HCT116 (cell line): ENCODE data around the gene HLA-B. TPM values are rescaled to one million over a fixed set of nuclear protein-coding genes. Genes with fewer than 3 reads are reported as not detected.

Experiments
- ATAC-seq: fragments of 200-7000 bp; cut with Tn5 transposase; 2 replicates; pipeline ENCODE4 v1.9.1; 2020; ENCODE audit warnings: mild to moderate bottlenecking, moderate library complexity
- BruUV-seq: library from RNA; stranded (reverse); fragments of 400-500 nt; replicated peaks from 2 replicates; lab custom pipeline; 2021; lab: Mats Ljungman, UMichigan
- CTCF ChIA-PET: fragments of 300-600 bp; sonication (Branson Sonifier 250); formaldehyde crosslinking; loops from one replicate; lab custom pipeline; 2021; ENCODE audit warnings: antibody characterized with exemption; lab: Charles Lee
- POLR2A ChIA-PET: fragments of 300-600, 350-600 bp; sonication (Branson Sonifier 250); formaldehyde crosslinking; loops from one replicate; lab custom pipeline; 2021; ENCODE audit warnings: antibody characterized with exemption; lab: Charles Lee
- RAD21 ChIA-PET, 2 experiments: fragments of 300-600 bp; sonication (Branson Sonifier 250); formaldehyde crosslinking; loops; one replicate each; lab custom pipeline; 2023; ENCODE audit warnings: low total read pairs in 2 of 2; ENCODE audit not compliant: uncharacterized antibody in 2 of 2, unreplicated experiment in 2 of 2, low non-redundant PET in 1 of 2; lab: Charles Lee
- DNase-seq: peaks from one replicate; pipeline ENCODE4 v3.0.0-alpha.2; 2010; ENCODE audit warnings: low read depth, low spot score
- H2AFZ ChIP-seq: fragments of 200-600 bp; shearing (Covaris generic), sonication (generic); 2 replicates; pipeline ENCODE4 v1.6.1; 2017; ENCODE audit warnings: low read depth, mixed run types, mixed read lengths, antibody characterized with exemption, low read length; ENCODE audit not compliant: poor library complexity, severe bottlenecking
- H3K27ac ChIP-seq: 2 replicates; pipeline ENCODE4 v1.5.1; 2012; ENCODE audit warnings: low read depth, low read length
- H3K27me3 ChIP-seq: fragments of 200-600 bp; sonication (generic); 2 replicates; pipeline ENCODE4 v1.6.1; 2016; ENCODE audit warnings: mixed run types, low read length, mixed read lengths; ENCODE audit not compliant: insufficient read depth
- H3K36me3 ChIP-seq, 2 experiments: fragments of 200-500 bp in 1 of 2; fragments of 200-600 bp in 1 of 2; sonication (Bioruptor generic) in 1 of 2; sonication (generic) in 1 of 2; 2 replicates each; pipeline versions ENCODE4 v1.5.1 to v1.6.1; 2014 to 2016; ENCODE audit warnings: low read length in 2 of 2, inconsistent platforms in 1 of 2, mixed read lengths in 1 of 2, mixed run types in 1 of 2; ENCODE audit not compliant: insufficient read depth in 2 of 2, control insufficient read depth in 1 of 2
- H3K4me1 ChIP-seq, 2 experiments: fragments of 200-600 bp in 1 of 2; sonication (generic) in 1 of 2; 2 replicates each; pipeline versions ENCODE4 v1.5.1 to v1.6.1; 2012 to 2017; ENCODE audit warnings: low read length in 2 of 2, inconsistent platforms in 1 of 2, mild to moderate bottlenecking in 1 of 2, mixed read lengths in 1 of 2, mixed run types in 1 of 2, moderate library complexity in 1 of 2; ENCODE audit not compliant: insufficient read depth in 2 of 2, control insufficient read depth in 1 of 2
- H3K4me2 ChIP-seq: fragments of 200-600 bp; sonication (generic); 2 replicates; pipeline ENCODE4 v1.6.1; 2017; ENCODE audit warnings: mixed run types, low read length, mixed read lengths
- H3K4me3 ChIP-seq, 2 experiments: fragments of 200-600 bp in 1 of 2; sonication (generic) in 1 of 2; replicated peaks in 1 of 2; 2 replicates each; pipeline ENCODE4 v1.5.1; 2011 to 2016; ENCODE audit warnings: low read length in 2 of 2, control low read depth in 1 of 2, low read depth in 1 of 2, mild to moderate bottlenecking in 1 of 2, mixed read lengths in 1 of 2, mixed run types in 1 of 2
- H3K79me2 ChIP-seq: fragments of 200-600 bp; sonication (generic); 2 replicates; pipeline ENCODE4 v1.6.1; 2017; ENCODE audit warnings: mild to moderate bottlenecking, mixed run types, low read length, moderate library complexity, mixed read lengths; ENCODE audit not compliant: insufficient read depth
- H3K9ac ChIP-seq: fragments of 200-600 bp; sonication (generic); 2 replicates; pipeline ENCODE4 v1.6.1; 2016; ENCODE audit warnings: low read length, mixed read lengths
- H3K9me2 ChIP-seq: fragments of 200-600 bp; sonication (generic), shearing (Covaris generic); 2 replicates; pipeline ENCODE4 v1.6.1; 2017; ENCODE audit warnings: mixed run types, mild to moderate bottlenecking, moderate library complexity; ENCODE audit not compliant: insufficient read depth
- H3K9me3 ChIP-seq, 2 experiments: fragments of 200-500 bp in 1 of 2; fragments of 200-600 bp in 1 of 2; sonication (Bioruptor generic) in 1 of 2; sonication (generic) in 1 of 2; 2 replicates each; pipeline ENCODE4 v1.6.1; 2014 to 2017; ENCODE audit warnings: low read length in 2 of 2, mixed read lengths in 2 of 2, inconsistent platforms in 1 of 2, low read depth in 1 of 2, mild to moderate bottlenecking in 1 of 2, mixed run types in 1 of 2, moderate library complexity in 1 of 2; ENCODE audit not compliant: control insufficient read depth in 1 of 2, insufficient read depth in 1 of 2
- H4K20me1 ChIP-seq: fragments of 200-600 bp; sonication (generic), shearing (Covaris generic); 2 replicates; pipeline ENCODE4 v1.6.1; 2017; ENCODE audit warnings: mixed run types, mild to moderate bottlenecking, moderate library complexity; ENCODE audit not compliant: insufficient read depth
- CBX3 ChIP-seq: IDR thresholded peaks from 2 replicates; pipeline ENCODE4 v1.6.1; 2012; ENCODE audit warnings: low read depth
- CEBPB ChIP-seq: IDR thresholded peaks from 2 replicates; pipeline ENCODE4 v1.6.1; 2012; ENCODE audit warnings: low read depth
- CTCF ChIP-seq, 3 experiments: fragments of 200-600 bp in 1 of 3; sonication (generic) in 1 of 3; IDR thresholded peaks in 2 of 3; conservative IDR thresholded peaks in 1 of 3; 2 replicates each; pipeline ENCODE4 v1.5.1; 2012 to 2017; ENCODE audit warnings: low read depth in 2 of 3, low read length in 2 of 3, antibody characterized with exemption in 1 of 3, borderline replicate concordance in 1 of 3, control low read depth in 1 of 3, mild to moderate bottlenecking in 1 of 3, mixed read lengths in 1 of 3, mixed run types in 1 of 3, moderate library complexity in 1 of 3; ENCODE audit not compliant: insufficient read depth in 1 of 3
- EGR1 ChIP-seq: IDR thresholded peaks from 2 replicates; pipeline ENCODE4 v1.6.1; 2012; ENCODE audit warnings: low read depth
- ELF1 ChIP-seq: IDR thresholded peaks from 2 replicates; pipeline ENCODE4 v1.6.1; 2012; ENCODE audit warnings: low read depth, borderline replicate concordance
- EZH2phosphoT487 ChIP-seq: fragments of 200-600 bp; IDR thresholded peaks from 2 replicates; pipeline ENCODE4 v1.6.1; 2018; ENCODE audit warnings: antibody characterized with exemption, borderline replicate concordance
- POLR2AphosphoS5 ChIP-seq: IDR thresholded peaks from 2 replicates; pipeline ENCODE4 v1.6.1; 2011; ENCODE audit warnings: mild to moderate bottlenecking, low read depth, low read length, moderate library complexity
- RAD21 ChIP-seq: IDR thresholded peaks from 2 replicates; pipeline ENCODE4 v1.6.1; 2012; ENCODE audit warnings: low read depth, mild to moderate bottlenecking
- REST ChIP-seq: IDR thresholded peaks from 2 replicates; pipeline ENCODE4 v1.6.1; 2012; ENCODE audit warnings: low read depth
- SIN3A ChIP-seq: IDR thresholded peaks from 2 replicates; pipeline ENCODE4 v1.6.1; 2012; ENCODE audit warnings: low read depth
- SRF ChIP-seq: IDR thresholded peaks from 2 replicates; pipeline ENCODE4 v1.6.1; 2012; ENCODE audit warnings: low read depth
- TCF7L2 ChIP-seq: IDR thresholded peaks from 2 replicates; pipeline ENCODE4 v1.7.0; 2011; ENCODE audit warnings: borderline replicate concordance, inconsistent platforms; ENCODE audit not compliant: insufficient read depth, insufficient read length; ENCODE audit errors: extremely low read depth
- ZBTB33 ChIP-seq: IDR thresholded peaks from 2 replicates; pipeline ENCODE4 v1.6.1; 2011; ENCODE audit warnings: mild to moderate bottlenecking, low read length, moderate library complexity; ENCODE audit not compliant: insufficient replicate concordance; ENCODE audit errors: extremely low read depth
- ZFX ChIP-seq: fragments of 450-650 bp; IDR thresholded peaks from 2 replicates; pipeline ENCODE4 v1.6.1; 2017
- ZNF274 ChIP-seq: fragments of 200-500 bp; sonication (Bioruptor generic); IDR thresholded peaks from 2 replicates; pipeline ENCODE4 v1.6.1; 2014; ENCODE audit warnings: mild to moderate bottlenecking, low read depth, low read length, inconsistent platforms
- intact Hi-C: fragments of 100-400 bp; cut with micrococcal nuclease; formaldehyde crosslinking; loops from 2 replicates; pipeline ENCODE4 v1.10.0; 2022
- total RNA-seq: library from RNA; stranded (reverse); gene quantifications from one replicate; pipeline ENCODE4 v1.2.1, GENCODE V29; 2021; ENCODE audit not compliant: unreplicated experiment
- TF ChIP-seq, protein P1 (sequence below): IDR thresholded peaks from 2 replicates; pipeline ENCODE4 v1.6.1; 2012

The HLA-B gene
- total RNA-seq, 1 experiment from 2014 or later = 381 TPM

GRCh38 chr6:31394381-31394780 lies 37.4 kb upstream of the HLA-B start:
- ChIA-PET POLR2A (no interaction called here), CTCF (interaction anchor here (1.5 kb wide), 1 partner anchor 48 kb away, joined by 6 read pairs; no protein-coding TSS in a partner anchor), RAD21 (no interaction called here)
- H3K4me3 ChIP-seq = no peak overlapping the region
- no peaks in the 10 kb centered on the region for H3K79me2 ChIP-seq
- no peak for ATAC-seq
- H3K27me3 ChIP-seq = no peaks in the 10 kb centered on the region
- H2AFZ ChIP-seq = no peak overlapping the region
- no peaks in the 10 kb centered on the region for H4K20me1 ChIP-seq
- no peak overlapping the region for H3K9ac ChIP-seq
- TF ChIP-seq CTCF (IDR thresholded peaks at IDR 0.05 in 2 of 3, conservative IDR thresholded peaks at IDR 0.05 in 1 of 3; ENCODE audit: borderline replicate concordance in 1 of 3, insufficient read depth in 1 of 3, low read depth in 2 of 3, low read length in 2 of 3) (no peak), SIN3A (no peak), CBX3 (no peak), CEBPB (no peak), EGR1 (no peak), EZH2phosphoT487 (no peak), ZNF274 (no peak), ZBTB33 (no peak), SRF (no peak), POLR2AphosphoS5 (no peak), RAD21 (no peak), REST (no peak), ELF1 (no peak), ZFX (no peak), TCF7L2 (no peak)
- TF ChIP-seq, protein P1, sequence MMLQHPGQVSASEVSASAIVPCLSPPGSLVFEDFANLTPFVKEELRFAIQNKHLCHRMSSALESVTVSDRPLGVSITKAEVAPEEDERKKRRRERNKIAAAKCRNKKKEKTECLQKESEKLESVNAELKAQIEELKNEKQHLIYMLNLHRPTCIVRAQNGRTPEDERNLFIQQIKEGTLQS = no peak
- DNase-seq = no peak
- H3K4me1 ChIP-seq = peaks cover 21 to 23% of the 10 kb centered on the region in 2 experiments
- H3K36me3 ChIP-seq = no peaks in the 10 kb centered on the region
- no peak overlapping the region for H3K27ac ChIP-seq
- intact Hi-C loops = no loop called here
- no peaks in the 10 kb centered on the region for H3K9me2 ChIP-seq
- no peaks in the 10 kb centered on the region for H3K9me3 ChIP-seq
- no TSS peak for BruUV-seq
- no peak overlapping the region for H3K4me2 ChIP-seq
